Karpas-422 (cell line): Measurements from ENCODE around the gene NDUFA11. TPM values are rescaled to one million over a fixed set of nuclear protein-coding genes. Genes with fewer than 3 reads are reported as not detected.
"Not testable (repeated sequence)": the region's sequence is repeated elsewhere in the genome, so short reads cannot be mapped to it uniquely, and the experiment has no call there.

Experiments used
- DNase-seq: peaks from one replicate; pipeline ENCODE4 v3.0.0-alpha.2; 2015
- H2AFZ ChIP-seq: fragments of 200-600 bp; sonication (generic); 2 replicates; pipeline ENCODE4 v1.6.1; 2014; ENCODE audit warnings: antibody characterized with exemption, low read length, mixed read lengths
- H3K27ac ChIP-seq: fragments of 200-600 bp; sonication (generic); 2 replicates; pipeline ENCODE4 v1.5.1; 2014; ENCODE audit warnings: mild to moderate bottlenecking, low read length, moderate library complexity
- H3K27me3 ChIP-seq: fragments of 200-600 bp; sonication (generic); 2 replicates; pipeline ENCODE4 v1.6.1; 2014; ENCODE audit warnings: low read length, mixed read lengths
- H3K36me3 ChIP-seq: fragments of 200-600 bp; sonication (generic); 2 replicates; pipeline ENCODE4 v1.6.1; 2014; ENCODE audit warnings: low read length, mixed read lengths; ENCODE audit not compliant: insufficient read depth
- H3K4me1 ChIP-seq: fragments of 200-600 bp; sonication (generic); 2 replicates; pipeline ENCODE4 v1.6.1; 2014; ENCODE audit warnings: mild to moderate bottlenecking, low read length, mixed read lengths
- H3K4me2 ChIP-seq: fragments of 200-600 bp; sonication (generic); 2 replicates; pipeline ENCODE4 v1.6.1; 2014; ENCODE audit warnings: low read length, low read depth, mild to moderate bottlenecking; ENCODE audit not compliant: poor library complexity, severe bottlenecking
- H3K4me3 ChIP-seq: fragments of 200-600 bp; sonication (generic); 2 replicates; pipeline ENCODE4 v1.5.1; 2014; ENCODE audit warnings: mild to moderate bottlenecking, antibody characterized with exemption, low read length, mixed read lengths
- H3K79me2 ChIP-seq: fragments of 200-600 bp; sonication (generic); 2 replicates; pipeline ENCODE4 v1.6.1; 2014; ENCODE audit warnings: mild to moderate bottlenecking, low read length, mixed read lengths
- H3K9ac ChIP-seq: fragments of 200-600 bp; sonication (generic); 2 replicates; pipeline ENCODE4 v1.6.0; 2014; ENCODE audit warnings: low read length
- H3K9me2 ChIP-seq: fragments of 200-600 bp; sonication (generic), shearing (Covaris generic); replicated peaks from 2 replicates; pipeline ENCODE4 v1.6.0; 2014; ENCODE audit warnings: mild to moderate bottlenecking, low read length, moderate library complexity; ENCODE audit not compliant: insufficient read depth
- H3K9me3 ChIP-seq: fragments of 300-700, 200-600 bp; sonication (generic); 2 replicates; pipeline ENCODE4 v1.6.1; 2014; ENCODE audit warnings: low read length, mixed read lengths
- H4K20me1 ChIP-seq: fragments of 200-600 bp; sonication (generic); 2 replicates; pipeline ENCODE4 v1.6.1; 2014; ENCODE audit warnings: mild to moderate bottlenecking, antibody characterized with exemption, low read length, low read depth; ENCODE audit not compliant: insufficient read depth
- total RNA-seq: library from RNA; depleted of rRNA; stranded (reverse); fragments of >200 nt; shearing (Covaris generic); gene quantifications from 2 replicates; pipeline ENCODE4 v1.2.3, GENCODE V29; 2014; ENCODE audit warnings: low replicate concordance

The NDUFA11 gene
- total RNA-seq, 1 experiment from 2014 or later: 217 TPM

GRCh38 chr19:5855151-5855550, 48.4 kb downstream of the NDUFA11 start:
- not testable (repeated sequence) for H3K9me3 ChIP-seq, H3K36me3 ChIP-seq, H3K9ac ChIP-seq

GRCh38 chr19:5854121-5854520, 49.5 kb downstream of the NDUFA11 start:
- not testable (repeated sequence) for H3K4me1 ChIP-seq, H4K20me1 ChIP-seq

More at GRCh38 chr19:5855151-5855550, 48.4 kb downstream of the NDUFA11 start:
- H3K9me2 ChIP-seq, DNase-seq, H4K20me1 ChIP-seq, H3K79me2 ChIP-seq, H3K27ac ChIP-seq, H2AFZ ChIP-seq, H3K4me1 ChIP-seq, H3K27me3 ChIP-seq, H3K4me3 ChIP-seq, H3K4me2 ChIP-seq: not testable (repeated sequence)

GRCh38 chr19:5851302-5851701, 52.3 kb downstream of the NDUFA11 start, which contains the start of gene FUT3:
TSS of gene FUT3 (minus strand) at chr19:5851449.
- no peak within 1 kb of the TSS for H3K27ac ChIP-seq
- no peak within 1 kb of the TSS for H3K4me3 ChIP-seq
- no peaks in the 10 kb centered on the region for H3K9me2 ChIP-seq
- H3K4me2 ChIP-seq: no peak within 1 kb of the TSS
- H2AFZ ChIP-seq: no peak within 1 kb of the TSS
- H3K9me3 ChIP-seq: no peaks in the 10 kb centered on the region
- no peak for DNase-seq
- no peak within 1 kb of the TSS for H3K9ac ChIP-seq
- no peaks in the 10 kb centered on the region for H3K27me3 ChIP-seq
- no peaks in the 10 kb centered on the region for H3K79me2 ChIP-seq
- H4K20me1 ChIP-seq: no peaks in the 10 kb centered on the region
- no peaks in the 10 kb centered on the region for H3K36me3 ChIP-seq
- H3K4me1 ChIP-seq: no peaks in the 10 kb centered on the region

More at GRCh38 chr19:5854121-5854520, 49.5 kb downstream of the NDUFA11 start:
- not testable (repeated sequence) for H3K4me3 ChIP-seq, H3K27me3 ChIP-seq, DNase-seq, H3K9ac ChIP-seq, H3K79me2 ChIP-seq, H2AFZ ChIP-seq, H3K4me2 ChIP-seq, H3K36me3 ChIP-seq, H3K9me2 ChIP-seq, H3K9me3 ChIP-seq, H3K27ac ChIP-seq

GRCh38 chr19:5850743-5851293, 52.8 kb downstream of the NDUFA11 start:
- H4K20me1 ChIP-seq: no peaks in the 10 kb centered on the region
- no peak for DNase-seq
- H3K9ac ChIP-seq: no peak overlapping the region
- no peak overlapping the region for H2AFZ ChIP-seq
- H3K4me1 ChIP-seq: no peaks in the 10 kb centered on the region
- H3K9me3 ChIP-seq: no peaks in the 10 kb centered on the region
- H3K36me3 ChIP-seq: no peaks in the 10 kb centered on the region
- H3K79me2 ChIP-seq: no peaks in the 10 kb centered on the region
- no peaks in the 10 kb centered on the region for H3K27me3 ChIP-seq
- H3K9me2 ChIP-seq: no peaks in the 10 kb centered on the region
- no peak overlapping the region for H3K27ac ChIP-seq
- H3K4me2 ChIP-seq: no peak overlapping the region
- no peak overlapping the region for H3K4me3 ChIP-seq

GRCh38 chr19:5850189-5850588, 53.4 kb downstream of the NDUFA11 start:
- Histone ChIP-seq H4K20me1 (no peaks in the 10 kb centered on the region), H3K4me3 (no peak overlapping the region), H3K4me2 (no peak overlapping the region), H3K9ac (no peak overlapping the region), H3K27me3 (no peaks in the 10 kb centered on the region), H3K4me1 (no peaks in the 10 kb centered on the region), H3K36me3 (no peaks in the 10 kb centered on the region), H3K9me2 (no peaks in the 10 kb centered on the region), H3K79me2 (no peaks in the 10 kb centered on the region), H3K27ac (no peak overlapping the region), H2AFZ (no peak overlapping the region), H3K9me3 (no peaks in the 10 kb centered on the region)
- DNase-seq: no peak

- not testable (repeated sequence) for H3K9me2 ChIP-seq, H3K27ac ChIP-seq, H3K4me2 ChIP-seq, H3K27me3 ChIP-seq, H3K9me3 ChIP-seq, H3K4me3 ChIP-seq, H3K79me2 ChIP-seq, H3K36me3 ChIP-seq, H2AFZ ChIP-seq, H3K9ac ChIP-seq, DNase-seq, H4K20me1 ChIP-seq, H3K4me1 ChIP-seq
Measured at GRCh38 chr19:5848621-5849020, 55.0 kb downstream of the NDUFA11 start.

- not testable (repeated sequence) for H3K4me1 ChIP-seq, H3K27me3 ChIP-seq, H2AFZ ChIP-seq, H3K9me3 ChIP-seq, H3K9me2 ChIP-seq, H4K20me1 ChIP-seq, H3K4me3 ChIP-seq, H3K4me2 ChIP-seq, DNase-seq, H3K79me2 ChIP-seq, H3K36me3 ChIP-seq, H3K9ac ChIP-seq, H3K27ac ChIP-seq
Measured at GRCh38 chr19:5847846-5848245, 55.7 kb downstream of the NDUFA11 start.
